H1 (cell line): ENCODE results near the gene CHD1L. TPM values are rescaled to one million over a fixed set of nuclear protein-coding genes. Genes with fewer than 3 reads are reported as not detected.

Experiments
- CTCF ChIA-PET: fragments of 300-600 bp; sonication (Branson Sonifier 250); formaldehyde crosslinking; loops from one replicate; lab custom pipeline; 2021; ENCODE audit not compliant: partially characterized antibody; lab: Charles Lee
- POLR2A ChIA-PET: fragments of 300-600 bp; sonication (Branson Sonifier 250); formaldehyde crosslinking; loops from one replicate; lab custom pipeline; 2021; ENCODE audit warnings: inconsistent platforms; ENCODE audit not compliant: partially characterized antibody; lab: Charles Lee
- DNase-seq, 2 experiments: peaks; one replicate each; pipeline versions ENCODE4 v3.0.0 to v3.0.0-alpha.2; 2010 to 2022; ENCODE audit warnings: low spot score in 2 of 2, low read depth in 1 of 2, mixed read lengths in 1 of 2
- FAIRE-seq: peaks from 2 replicates; lab custom pipeline; 2011; peaks lifted over from hg19 to GRCh38; lab: Jason Lieb, UNC
- H2AFZ ChIP-seq: 2 replicates; pipeline ENCODE4 v1.8.1; 2012; ENCODE audit warnings: low read length, inconsistent platforms
- H2AK5ac ChIP-seq: 2 replicates; pipeline ENCODE4 v1.6.1; 2013; ENCODE audit warnings: low read depth, low read length
- H2BK120ac ChIP-seq: replicated peaks from 2 replicates; pipeline ENCODE3; 2013; ENCODE audit warnings: low read depth, low read length, inconsistent platforms
- H2BK12ac ChIP-seq: 2 replicates; pipeline ENCODE4 v1.6.1; 2013; ENCODE audit warnings: low read depth, low read length
- H2BK15ac ChIP-seq: 2 replicates; pipeline ENCODE4 v1.6.1; 2013; ENCODE audit warnings: low read length
- H2BK20ac ChIP-seq: 2 replicates; pipeline ENCODE4 v1.6.1; 2013; ENCODE audit warnings: low read length
- H2BK5ac ChIP-seq: 2 replicates; pipeline ENCODE4 v1.6.1; 2013; ENCODE audit warnings: low read depth, low read length
- H3K14ac ChIP-seq: 2 replicates; pipeline ENCODE4 v1.6.1; 2013; ENCODE audit warnings: inconsistent platforms; ENCODE audit not compliant: insufficient read length
- H3K18ac ChIP-seq: 2 replicates; pipeline ENCODE4 v1.6.1; 2013; ENCODE audit warnings: low read length; ENCODE audit errors: extremely low read depth
- H3K23ac ChIP-seq: 2 replicates; pipeline ENCODE4 v1.6.1; 2013; ENCODE audit warnings: inconsistent platforms; ENCODE audit not compliant: insufficient read length
- H3K23me2 ChIP-seq: 2 replicates; pipeline ENCODE4 v1.6.1; 2013; ENCODE audit warnings: low read depth, low read length
- H3K27ac ChIP-seq: 2 replicates; pipeline ENCODE4 v1.6.1; 2011; ENCODE audit warnings: low read depth, low read length, inconsistent platforms
- H3K27me3 ChIP-seq, 4 experiments: replicated peaks in 1 of 4; 1 replicate in 1 of 4; 2 replicates in 3 of 4; pipeline versions ENCODE4 v1.6.1 to v1.8.1; 2011 to 2013; ENCODE audit warnings: low read length in 3 of 4, mild to moderate bottlenecking in 3 of 4, inconsistent platforms in 2 of 4, mixed read lengths in 2 of 4, moderate library complexity in 1 of 4; ENCODE audit not compliant: control insufficient read depth in 3 of 4, insufficient read depth in 3 of 4; ENCODE audit errors: extremely low read depth in 1 of 4
- H3K36me3 ChIP-seq, 4 experiments: 2 replicates each; pipeline versions ENCODE4 v1.6.1 to v1.8.1; 2011 to 2013; ENCODE audit warnings: mild to moderate bottlenecking in 4 of 4, low read length in 3 of 4, moderate library complexity in 2 of 4, control low read depth in 1 of 4, inconsistent platforms in 1 of 4; ENCODE audit not compliant: insufficient read depth in 4 of 4, control insufficient read depth in 2 of 4
- H3K4ac ChIP-seq: replicated peaks from 2 replicates; pipeline ENCODE3; 2013; ENCODE audit warnings: low read length, low read depth, mixed read lengths, inconsistent platforms; ENCODE audit not compliant: insufficient read length
- H3K4me1 ChIP-seq, 4 experiments: replicated peaks in 1 of 4; 1 replicate in 1 of 4; 2 replicates in 3 of 4; pipeline versions ENCODE4 v1.6.1 to v1.8.1; 2011 to 2013; ENCODE audit warnings: low read length in 3 of 4, inconsistent platforms in 2 of 4, mixed read lengths in 1 of 4; ENCODE audit not compliant: insufficient read depth in 4 of 4, control insufficient read depth in 3 of 4
- H3K4me2 ChIP-seq, 2 experiments: 2 replicates each; pipeline versions ENCODE4 v1.6.1 to v1.8.1; 2011 to 2013; ENCODE audit warnings: low read depth in 2 of 2, low read length in 2 of 2, control low read depth in 1 of 2, inconsistent platforms in 1 of 2, mild to moderate bottlenecking in 1 of 2; ENCODE audit not compliant: insufficient read depth in 1 of 2
- H3K4me3 ChIP-seq, 4 experiments: fragments of 200-600, 300-600 bp in 1 of 4; sonication (generic), shearing (Covaris generic), sonication (Bioruptor Twin) in 1 of 4; 2 replicates each; pipeline versions ENCODE4 v1.5.1 to v1.8.1; 2011 to 2016; ENCODE audit warnings: low read length in 4 of 4, low read depth in 3 of 4, control low read depth in 2 of 4, inconsistent platforms in 2 of 4, mild to moderate bottlenecking in 2 of 4, mixed read lengths in 1 of 4, moderate library complexity in 1 of 4; ENCODE audit not compliant: insufficient read depth in 2 of 4; ENCODE audit errors: extremely low read depth in 1 of 4
- H3K56ac ChIP-seq: replicated peaks from 2 replicates; pipeline ENCODE3; 2013; ENCODE audit warnings: low read depth, mild to moderate bottlenecking, mixed read lengths, low read length, inconsistent platforms; ENCODE audit not compliant: insufficient read length
- H3K79me1 ChIP-seq: 2 replicates; pipeline ENCODE4 v1.6.1; 2013; ENCODE audit warnings: low read depth, low read length, control low read depth
- H3K79me2 ChIP-seq, 2 experiments: 2 replicates each; pipeline versions ENCODE4 v1.6.1 to v1.8.1; 2012 to 2013; ENCODE audit warnings: low read length in 2 of 2, mild to moderate bottlenecking in 2 of 2, inconsistent platforms in 1 of 2; ENCODE audit not compliant: insufficient read depth in 2 of 2, control insufficient read depth in 1 of 2
- H3K9ac ChIP-seq, 4 experiments: replicated peaks in 1 of 4; 1 replicate in 1 of 4; 2 replicates in 3 of 4; pipeline versions ENCODE4 v1.6.1 to v1.8.1; 2011 to 2013; ENCODE audit warnings: low read depth in 3 of 4, low read length in 3 of 4, control low read depth in 2 of 4, mild to moderate bottlenecking in 2 of 4, moderate library complexity in 2 of 4, inconsistent platforms in 1 of 4; ENCODE audit errors: extremely low read depth in 1 of 4
- H3K9me3 ChIP-seq, 2 experiments: 2 replicates each; pipeline versions ENCODE4 v1.6.1 to v1.8.1; 2012 to 2013; ENCODE audit warnings: mild to moderate bottlenecking in 2 of 2, moderate library complexity in 2 of 2, control low read depth in 1 of 2, inconsistent platforms in 1 of 2, low read depth in 1 of 2, low read length in 1 of 2, mixed read lengths in 1 of 2; ENCODE audit not compliant: insufficient read depth in 2 of 2
- H4K20me1 ChIP-seq, 2 experiments: replicated peaks in 1 of 2; 2 replicates each; pipeline versions ENCODE3 to v1.8.1; 2011 to 2013; ENCODE audit warnings: inconsistent platforms in 2 of 2, low read length in 2 of 2, mild to moderate bottlenecking in 1 of 2; ENCODE audit not compliant: insufficient read depth in 2 of 2, control insufficient read depth in 1 of 2
- H4K5ac ChIP-seq: 2 replicates; pipeline ENCODE4 v1.6.1; 2013; ENCODE audit warnings: low read length, low read depth, mixed read lengths, inconsistent platforms; ENCODE audit not compliant: insufficient read length
- H4K8ac ChIP-seq: 2 replicates; pipeline ENCODE4 v1.8.0; 2013; ENCODE audit warnings: mild to moderate bottlenecking, moderate library complexity, low read length, inconsistent platforms; ENCODE audit not compliant: insufficient read depth; ENCODE audit errors: extremely low read depth
- H4K91ac ChIP-seq: replicated peaks from 2 replicates; pipeline ENCODE3; 2013; ENCODE audit warnings: low read length, mixed read lengths, inconsistent platforms; ENCODE audit not compliant: insufficient read length
- ASH2L ChIP-seq: fragments of 200-600, 300-600 bp; sonication (generic); IDR thresholded peaks from one replicate; pipeline ENCODE4 v1.7.1; 2017; ENCODE audit warnings: low read length
- BRCA1 ChIP-seq: IDR thresholded peaks from 2 replicates; pipeline ENCODE4 v1.6.1; 2012; ENCODE audit warnings: low read depth, low read length, improper control_type of control experiment
- CHD2 ChIP-seq: IDR thresholded peaks from 2 replicates; pipeline ENCODE4 v1.6.1; 2012; ENCODE audit warnings: low read length, improper control_type of control experiment
- EZH2 ChIP-seq: fragments of 200-600 bp; sonication (generic); IDR thresholded peaks from 2 replicates; pipeline ENCODE4 v1.7.1; 2012; ENCODE audit warnings: low read depth, mild to moderate bottlenecking, moderate library complexity, low read length, inconsistent platforms; ENCODE audit not compliant: severe bottlenecking
- GTF2F1 ChIP-seq: IDR thresholded peaks from 2 replicates; pipeline ENCODE4 v1.6.1; 2012; ENCODE audit warnings: low read depth, low read length, improper control_type of control experiment, borderline replicate concordance
- JUND ChIP-seq: IDR thresholded peaks from 2 replicates; pipeline ENCODE4 v1.6.1; 2011; ENCODE audit warnings: mild to moderate bottlenecking, improper control_type of control experiment, low read length
- KDM4A ChIP-seq: IDR thresholded peaks from one replicate; pipeline ENCODE4 v1.7.1; 2012; ENCODE audit warnings: low read depth, mild to moderate bottlenecking, moderate library complexity, low read length, inconsistent platforms; ENCODE audit not compliant: severe bottlenecking
- MAX ChIP-seq: IDR thresholded peaks from 2 replicates; pipeline ENCODE4 v1.6.1; 2012; ENCODE audit warnings: inconsistent platforms
- SIRT6 ChIP-seq: IDR thresholded peaks from one replicate; pipeline ENCODE4 v1.7.1; 2012; ENCODE audit warnings: low read length, inconsistent platforms
- SIX5 ChIP-seq: IDR thresholded peaks from 2 replicates; pipeline ENCODE4 v1.6.1; 2011; ENCODE audit warnings: mild to moderate bottlenecking, low read depth, low read length
- SUZ12 ChIP-seq: fragments of 200-600 bp; sonication (generic); IDR thresholded peaks from 2 replicates; pipeline ENCODE4 v1.6.1; 2012; ENCODE audit warnings: mild to moderate bottlenecking, inconsistent platforms, low read length, moderate library complexity, mixed read lengths
- TEAD4 ChIP-seq: IDR thresholded peaks from 2 replicates; pipeline ENCODE4 v1.6.1; 2012; ENCODE audit warnings: low read depth, low read length, inconsistent platforms, mixed read lengths
- USF2 ChIP-seq: IDR thresholded peaks from 2 replicates; pipeline ENCODE4 v1.6.1; 2011; ENCODE audit warnings: low read length, improper control_type of control experiment
- YY1 ChIP-seq: IDR thresholded peaks from 2 replicates; pipeline ENCODE4 v1.6.1; 2011; ENCODE audit warnings: low read depth, mild to moderate bottlenecking, low read length
- WGBS, 2 experiments: shearing (Covaris generic) in 1 of 2; methylation state at CpG; one replicate each; pipeline versions ENCODE4 v1.1.6 to v1.1.7; 2013 to 2015; ENCODE audit warnings: low lambda C conversion rate in 2 of 2, mixed read lengths in 2 of 2, inconsistent platforms in 1 of 2, low coverage in 1 of 2, missing lambda C conversion rate in 1 of 2; ENCODE audit not compliant: insufficient replicate concordance in 2 of 2, insufficient coverage in 1 of 2, insufficient read length in 1 of 2; ENCODE audit errors: extremely low coverage in 1 of 2, missing lambda C conversion rate in 1 of 2; 5-methylcytosine and 5-hydroxymethylcytosine counted together
- polyA plus RNA-seq, 7 experiments: library from polyadenylated mRNA; depleted of rRNA in 3 of 7; stranded (reverse) in 5 of 7; unstranded in 2 of 7; fragments of >200 nt in 5 of 7; fragments of 200-250 nt in 2 of 7; gene quantifications; 1 replicate in 5 of 7; 2 replicates in 1 of 7; 4 replicates in 1 of 7; pipeline versions ENCODE4 v1.2.1 to v1.2.3, GENCODE V29; 2011 to 2013; ENCODE audit warnings: missing spikeins in 2 of 7, mixed read lengths in 2 of 7
- total RNA-seq: library from RNA; stranded (reverse); fragmentation: NEBNext Ultra II Directional; extraction: Animal tissue kit (Norgen Biotek cat#: 25700); gene quantifications from 2 replicates; pipeline ENCODE4 v1.2.1, GENCODE V29; 2021

The CHD1L gene
- total and polyA plus RNA-seq, 2 of the 8 experiments (the other 6 are each of a cell fraction or from before 2014, with no cell fraction given): 20.2 to 51.2 TPM

GRCh38 chr1:147316968-147317367, 74.5 kb downstream of the CHD1L start:
- no peaks in the 10 kb centered on the region for H3K79me2 ChIP-seq
- no peaks in the 10 kb centered on the region for H3K79me1 ChIP-seq
- H3K56ac ChIP-seq: no peak overlapping the region
- no peaks in the 10 kb centered on the region for H3K23me2 ChIP-seq
- no peaks in the 10 kb centered on the region for H3K36me3 ChIP-seq
- FAIRE-seq (no peak), DNase-seq (no peak)
- no peak overlapping the region for H4K91ac ChIP-seq
- H2BK15ac ChIP-seq: no peak overlapping the region
- no peak overlapping the region for H3K27ac ChIP-seq
- no peaks in the 10 kb centered on the region; a peak in 1 of 7 replicates for H3K27me3 ChIP-seq
- no peak overlapping the region for H3K4me3 ChIP-seq
- no peak overlapping the region for H3K9ac ChIP-seq
- H3K23ac ChIP-seq: no peak overlapping the region
- H3K18ac ChIP-seq: no peak overlapping the region
- POLR2A ChIA-PET: no interaction called here
- no peak overlapping the region for H2BK120ac ChIP-seq
- H2AK5ac ChIP-seq: no peak overlapping the region
- CTCF ChIA-PET: interaction anchor here (1.4 kb wide), 1 partner anchor 73 kb away, joined by 5 read pairs; no protein-coding TSS in a partner anchor
- no peak overlapping the region for H4K5ac ChIP-seq
- H3K9me3 ChIP-seq: no peaks in the 10 kb centered on the region
- H4K20me1 ChIP-seq: no peaks in the 10 kb centered on the region
- no peak overlapping the region for H2BK20ac ChIP-seq
- no peak overlapping the region for H2AFZ ChIP-seq
- H2BK12ac ChIP-seq: no peak overlapping the region
- no peak overlapping the region for H3K14ac ChIP-seq
- WGBS, 2 experiments: 93% methylated on average over 3 of the region's 3 CpGs; no CpG with 5 or more reads in 1 of the 2 experiments
- no peak overlapping the region for H4K8ac ChIP-seq
- no peaks in the 10 kb centered on the region for H3K4me1 ChIP-seq
- no peak overlapping the region for H2BK5ac ChIP-seq
- no peak overlapping the region for H3K4me2 ChIP-seq
- H3K4ac ChIP-seq: no peak overlapping the region
- TF ChIP-seq BRCA1 (no peak), MAX (no peak), KDM4A (no peak), ASH2L (no peak), SIRT6 (no peak), USF2 (no peak), SUZ12 (no peak), SIX5 (no peak), CHD2 (no peak), YY1 (no peak), EZH2 (no peak), GTF2F1 (no peak), JUND (no peak), TEAD4 (no peak)
